Measurements from ENCODE around the gene LSP1.

Gene LSP1

GRCh38 chr11:1858576-1858975 lies 5.7 kb downstream of the LSP1 start:
- DNase-seq (ENCODE audit: low spot score), result no peak
- in situ Hi-C loops (cut with MboI; ENCODE audit: low sequenced_read_pairs, unreplicated experiment), result no loop called here
- TF ChIP-seq CTCF (IDR thresholded peaks at IDR 0.05; ENCODE audit: borderline replicate concordance, control extremely low read depth, extremely low read depth, insufficient read depth, missing control alignments), result no peak

GRCh38 chr11:1859004-1859403 lies 6.1 kb downstream of the LSP1 start:
- TF ChIP-seq CTCF (IDR thresholded peaks at IDR 0.05; ENCODE audit: borderline replicate concordance, control extremely low read depth, extremely low read depth, insufficient read depth, missing control alignments), result no peak
- in situ Hi-C loops (cut with MboI; ENCODE audit: low sequenced_read_pairs, unreplicated experiment), result no loop called here
- no peak for DNase-seq (ENCODE audit: low spot score)

DNA sequence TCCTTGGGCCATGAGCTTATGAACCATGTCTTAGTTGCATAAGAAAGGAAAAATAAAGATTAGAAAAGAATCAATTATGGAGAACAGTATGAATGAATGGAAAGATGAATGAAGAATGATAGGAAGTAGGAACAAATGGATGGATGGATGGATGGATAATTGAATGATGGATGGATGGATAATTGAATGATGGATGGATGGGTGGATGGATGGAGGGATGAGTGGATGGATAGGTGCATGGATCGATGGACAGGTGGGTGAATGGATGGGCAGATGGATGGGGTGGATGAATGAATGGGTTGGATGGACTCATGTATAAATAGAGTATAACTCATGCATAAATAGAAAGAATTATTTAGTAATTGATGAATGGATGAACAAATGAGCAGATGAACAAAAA lies 7.2 kb downstream of the LSP1 start:
- in situ Hi-C loops (cut with MboI; ENCODE audit: low sequenced_read_pairs, unreplicated experiment), result no loop called here

GRCh38 chr11:1861435-1862411 lies 8.8 kb downstream of the LSP1 start:
- TF ChIP-seq CTCF (IDR thresholded peaks at IDR 0.05; ENCODE audit: borderline replicate concordance, control extremely low read depth, extremely low read depth, insufficient read depth, missing control alignments), result no peak
- no peak for DNase-seq (ENCODE audit: low spot score)
- in situ Hi-C loops (cut with MboI; ENCODE audit: low sequenced_read_pairs, unreplicated experiment), result no loop called here

More for the DNA sequence above, 7.2 kb downstream of the LSP1 start:
- DNase-seq (ENCODE audit: low spot score), result no peak
- no peak for TF ChIP-seq CTCF (IDR thresholded peaks at IDR 0.05; ENCODE audit: borderline replicate concordance, control extremely low read depth, extremely low read depth, insufficient read depth, missing control alignments)

GRCh38 chr11:1862588-1863351 lies 9.9 kb downstream of the LSP1 start:
- in situ Hi-C loops (cut with MboI; ENCODE audit: low sequenced_read_pairs, unreplicated experiment), result no loop called here
- DNase-seq (ENCODE audit: low spot score), result no peak
- TF ChIP-seq CTCF (IDR thresholded peaks at IDR 0.05; ENCODE audit: borderline replicate concordance, control extremely low read depth, extremely low read depth, insufficient read depth, missing control alignments), result no peak

- in situ Hi-C loops (cut with MboI; ENCODE audit: low sequenced_read_pairs, unreplicated experiment), result no loop called here
- no peak for DNase-seq (ENCODE audit: low spot score)
- no peak for TF ChIP-seq CTCF (IDR thresholded peaks at IDR 0.05; ENCODE audit: borderline replicate concordance, control extremely low read depth, extremely low read depth, insufficient read depth, missing control alignments)
These were observed 10.7 kb downstream of the LSP1 start for GRCh38 chr11:1863352-1864216.

All from GM13976 (cell line).